Mucosa of descending colon (tissue), 3 donors: ENCODE measurements around the gene HOXA11. TPM values are rescaled to one million over a fixed set of nuclear protein-coding genes. Genes with fewer than 3 reads are reported as not detected.

ENCODE experiments used
- ATAC-seq: fragments of 200-7000 bp; cut with Tn5 transposase; one replicate; pipeline ENCODE4 v1.9.1; 2020; ENCODE audit warnings: mild to moderate bottlenecking, moderate library complexity
- DNase-seq, 3 donors: peaks; one replicate each; pipeline ENCODE4 v3.0.0-alpha.2; 2020
- H3K36me3 ChIP-seq: fragments of 200-600 bp; one replicate; pipeline ENCODE4 v1.8.0; 2021; ENCODE audit warnings: low read depth, mild to moderate bottlenecking
- H3K4me1 ChIP-seq: fragments of 200-600 bp; one replicate; pipeline ENCODE4 v1.8.0; 2021; ENCODE audit warnings: low read depth, mild to moderate bottlenecking
- H3K4me3 ChIP-seq: fragments of 200-600 bp; one replicate; pipeline ENCODE4 v1.8.0; 2021; ENCODE audit warnings: mild to moderate bottlenecking
- H3K9me3 ChIP-seq: fragments of 200-600 bp; one replicate; pipeline ENCODE4 v1.8.0; 2021; ENCODE audit warnings: mild to moderate bottlenecking
- intact Hi-C, 2 donors: fragments of 100-400 bp; cut with DNase I in 1 of 2; cut with micrococcal nuclease in 1 of 2; formaldehyde crosslinking; loops; one replicate each; pipeline versions ENCODE4 v1.11.0 to v1.11.1; 2022; cut with DNase I, micrococcal nuclease
- total RNA-seq, 3 donors: library from RNA; stranded (reverse); fragmentation: NEBNext Ultra II Directional in 2 of 3; extraction: Animal tissue kit (Norgen Biotek cat#: 25700) in 2 of 3; gene quantifications; one replicate each; pipeline versions ENCODE4 v1.2.1 to v1.2.4, GENCODE V29; 2021 to 2023
- TF ChIP-seq, protein P1 (sequence below): fragments of 200-600 bp; IDR thresholded peaks from one replicate; pipeline ENCODE4 v1.8.0; 2022; ENCODE audit warnings: antibody characterized with exemption, mild to moderate bottlenecking
- donor health status: DM: no; HTN: no; CAD: no; lungs with moderate emphysema.
- donor health status: DM: no; HTN: no; CAD: no.
- donor health status: DM: no; HTN: yes; CAD: no.

Gene HOXA11
- total RNA-seq, 3 donors from 2014 or later: 3.2 to 27.2 (median 5.4) TPM

DNA sequence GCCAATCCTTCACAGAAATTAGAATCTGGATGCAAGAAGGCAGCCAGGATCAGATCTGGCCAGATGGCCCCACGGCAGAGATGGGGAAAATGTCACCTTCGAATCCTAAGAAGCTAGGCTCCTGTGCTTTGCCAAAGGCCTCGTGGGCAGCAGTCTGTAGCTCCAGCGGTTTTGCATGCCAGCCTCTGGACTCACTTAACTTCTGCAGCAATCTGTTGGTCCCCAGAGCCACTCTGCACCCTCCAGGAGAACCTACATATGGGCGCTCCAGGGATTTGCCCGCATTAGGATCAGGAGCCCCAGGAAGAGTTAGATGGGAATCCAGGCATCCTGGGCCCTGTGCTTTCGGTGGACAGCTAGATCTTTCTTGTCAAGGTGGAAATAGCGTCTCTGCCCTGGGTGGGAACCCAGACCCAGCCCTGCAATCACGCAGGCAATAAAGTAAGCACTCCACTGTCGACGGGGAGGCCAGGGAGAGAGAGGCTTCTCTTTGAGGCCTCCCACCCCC, 25.0 kb upstream of the HOXA11 start:
- ATAC-seq (no peak), DNase-seq (peak in 1 of 3 donors; percentile 51)
- intact Hi-C loops: loop anchor here in 1 of 2 donors (5.0 kb wide), 1 partner anchor 367 kb away; no protein-coding TSS in a partner anchor
- Histone ChIP-seq H3K9me3 (no peaks in the 10 kb centered on the region), H3K36me3 (no peaks in the 10 kb centered on the region), H3K4me3 (no peak overlapping the region), H3K4me1 (peaks cover 25% of the 10 kb centered on the region)
- TF ChIP-seq, protein P1, sequence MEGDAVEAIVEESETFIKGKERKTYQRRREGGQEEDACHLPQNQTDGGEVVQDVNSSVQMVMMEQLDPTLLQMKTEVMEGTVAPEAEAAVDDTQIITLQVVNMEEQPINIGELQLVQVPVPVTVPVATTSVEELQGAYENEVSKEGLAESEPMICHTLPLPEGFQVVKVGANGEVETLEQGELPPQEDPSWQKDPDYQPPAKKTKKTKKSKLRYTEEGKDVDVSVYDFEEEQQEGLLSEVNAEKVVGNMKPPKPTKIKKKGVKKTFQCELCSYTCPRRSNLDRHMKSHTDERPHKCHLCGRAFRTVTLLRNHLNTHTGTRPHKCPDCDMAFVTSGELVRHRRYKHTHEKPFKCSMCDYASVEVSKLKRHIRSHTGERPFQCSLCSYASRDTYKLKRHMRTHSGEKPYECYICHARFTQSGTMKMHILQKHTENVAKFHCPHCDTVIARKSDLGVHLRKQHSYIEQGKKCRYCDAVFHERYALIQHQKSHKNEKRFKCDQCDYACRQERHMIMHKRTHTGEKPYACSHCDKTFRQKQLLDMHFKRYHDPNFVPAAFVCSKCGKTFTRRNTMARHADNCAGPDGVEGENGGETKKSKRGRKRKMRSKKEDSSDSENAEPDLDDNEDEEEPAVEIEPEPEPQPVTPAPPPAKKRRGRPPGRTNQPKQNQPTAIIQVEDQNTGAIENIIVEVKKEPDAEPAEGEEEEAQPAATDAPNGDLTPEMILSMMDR: no peak

- Histone ChIP-seq H3K9me3 (no peaks in the 10 kb centered on the region), H3K4me3 (no peak overlapping the region), H3K36me3 (no peaks in the 10 kb centered on the region), H3K4me1 (peaks cover 25% of the 10 kb centered on the region)
- TF ChIP-seq, protein P1: no peak
- intact Hi-C loops: loop anchor here in 1 of 2 donors (5.0 kb wide), 1 partner anchor 368 kb away; no protein-coding TSS in a partner anchor
- DNase-seq: no peak
- ATAC-seq: no peak
Observed at GRCh38 chr7:27208998-27209397, 24.0 kb upstream of the HOXA11 start.

DNA sequence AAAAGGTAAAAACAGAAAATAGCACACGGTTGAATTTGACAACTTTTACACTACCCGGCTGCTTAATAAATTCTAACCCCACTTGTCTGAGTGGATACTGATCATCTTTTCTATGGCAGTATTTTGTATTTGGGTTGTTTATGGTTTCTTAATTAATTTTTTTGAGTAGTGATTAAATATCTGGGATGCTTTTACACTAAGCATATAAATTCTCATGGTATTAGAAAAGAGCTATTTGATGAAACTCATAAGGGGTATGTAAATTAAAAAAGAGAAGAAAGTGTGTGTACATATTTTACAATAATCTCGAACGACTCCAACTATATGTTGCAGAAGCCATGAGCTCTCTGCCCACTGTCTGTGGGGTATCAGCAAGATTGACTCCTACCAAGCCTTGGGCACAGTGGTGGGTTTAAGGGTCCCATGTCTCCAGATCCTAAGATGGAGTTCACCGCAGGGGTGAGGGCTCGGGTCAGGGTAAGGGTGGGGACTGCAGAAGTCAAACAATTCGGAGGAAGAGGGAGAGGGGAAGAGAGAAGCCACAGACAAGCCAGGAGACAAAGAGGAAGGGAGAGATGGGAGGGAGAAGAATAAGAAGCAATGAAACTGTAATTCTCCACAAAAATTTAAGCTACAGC, 22.4 kb upstream of the HOXA11 start:
- TF ChIP-seq, protein P1: no peak
- Histone ChIP-seq H3K36me3 (no peaks in the 10 kb centered on the region), H3K4me1 (peaks cover 21% of the 10 kb centered on the region), H3K9me3 (no peaks in the 10 kb centered on the region), H3K4me3 (no peak overlapping the region)
- intact Hi-C loops: loop anchor here in 1 of 2 donors (5.0 kb wide), 1 partner anchor 370 kb away; no protein-coding TSS in a partner anchor
- ATAC-seq: no peak
- DNase-seq: peak in 2 of 3 donors; percentile 26 to 43

- peaks cover 13% of the 10 kb centered on the region for H3K4me1 ChIP-seq
- H3K36me3 ChIP-seq: no peaks in the 10 kb centered on the region
- TF ChIP-seq, protein P1: no peak
- no peak overlapping the region for H3K4me3 ChIP-seq
- no peaks in the 10 kb centered on the region for H3K9me3 ChIP-seq
- peak in 2 of 3 donors; percentile 20 to 42 for DNase-seq
- ATAC-seq: peak; percentile 25
- intact Hi-C loops: loop anchor here in 1 of 2 donors (5.0 kb wide), 1 partner anchor 372 kb away; no protein-coding TSS in a partner anchor
Observed at GRCh38 chr7:27205325-27206280, 20.6 kb upstream of the HOXA11 start.

DNA sequence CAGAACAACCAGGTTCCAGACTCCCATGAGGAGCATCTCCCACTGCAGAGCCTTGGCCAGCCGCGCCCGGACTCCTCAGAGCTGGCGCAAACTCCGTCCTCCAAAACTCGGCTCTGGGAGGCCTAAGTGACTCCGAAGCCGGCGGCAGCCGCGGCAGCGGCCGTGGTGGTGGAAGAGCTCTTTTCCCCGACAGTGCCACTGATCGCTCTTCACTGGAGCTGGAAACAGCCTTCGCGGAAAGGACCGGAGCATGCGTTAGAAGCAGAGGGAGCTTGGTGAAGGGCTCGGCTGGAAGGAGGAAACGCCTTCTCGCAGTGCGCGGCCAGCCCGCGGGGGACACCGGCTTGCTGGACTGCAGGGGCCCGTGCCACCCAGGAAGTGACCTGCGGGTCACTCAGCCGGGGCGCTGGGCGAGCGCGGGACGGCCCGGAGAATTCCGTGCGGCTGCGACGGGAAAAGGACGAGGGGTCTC, 19.9 kb upstream of the HOXA11 start:
- Histone ChIP-seq H3K36me3 (no peaks in the 10 kb centered on the region), H3K4me3 (no peak overlapping the region), H3K4me1 (peaks cover 14% of the 10 kb centered on the region), H3K9me3 (no peaks in the 10 kb centered on the region)
- ATAC-seq: peak; percentile 11
- intact Hi-C loops: loop anchor here in 1 of 2 donors (5.0 kb wide), 1 partner anchor 372 kb away; no protein-coding TSS in a partner anchor
- TF ChIP-seq, protein P1: no peak
- peak in 2 of 3 donors; percentile 49 to 73 for DNase-seq
